Activated CD8-positive, alpha-beta memory T cell treated with anti-CD3 and anti-CD28 coated beads, Interleukin-2, amount 50 U/mL, for 48 hours (primary cell): ENCODE measurements around the gene BHLHE41.

Experiments
- DNase-seq: peaks from one replicate; pipeline ENCODE4 v3.0.0-alpha.2; 2020

The BHLHE41 gene

GRCh38 chr12:26133521-26133920 is 8.7 kb upstream of the BHLHE41 start:
- DNase-seq = no peak

GRCh38 chr12:26132866-26133265 is 8.0 kb upstream of the BHLHE41 start:
- DNase-seq = no peak

DNA sequence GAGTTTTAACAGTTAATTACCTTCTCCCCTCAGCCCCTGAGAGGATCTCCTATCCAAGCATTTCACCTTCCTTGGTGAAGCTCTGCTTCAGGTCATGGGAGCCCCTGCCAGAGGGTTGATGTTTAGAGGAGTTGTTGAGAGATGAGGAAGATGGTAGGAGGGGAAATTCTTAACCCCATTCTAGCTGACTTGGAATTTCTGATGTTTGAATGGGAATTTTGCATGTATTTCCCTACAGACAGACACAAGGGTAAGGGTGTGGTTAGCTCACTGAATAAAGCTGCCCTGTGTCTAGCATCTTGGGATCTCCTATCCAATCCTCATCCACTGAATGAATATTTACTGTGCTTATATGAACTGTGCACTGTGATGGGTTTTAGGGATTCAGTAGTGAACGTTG is 7.1 kb upstream of the BHLHE41 start:
- no peak for DNase-seq

- no peak for DNase-seq
Observed at GRCh38 chr12:26130728-26131127, 5.9 kb upstream of the BHLHE41 start.

DNA sequence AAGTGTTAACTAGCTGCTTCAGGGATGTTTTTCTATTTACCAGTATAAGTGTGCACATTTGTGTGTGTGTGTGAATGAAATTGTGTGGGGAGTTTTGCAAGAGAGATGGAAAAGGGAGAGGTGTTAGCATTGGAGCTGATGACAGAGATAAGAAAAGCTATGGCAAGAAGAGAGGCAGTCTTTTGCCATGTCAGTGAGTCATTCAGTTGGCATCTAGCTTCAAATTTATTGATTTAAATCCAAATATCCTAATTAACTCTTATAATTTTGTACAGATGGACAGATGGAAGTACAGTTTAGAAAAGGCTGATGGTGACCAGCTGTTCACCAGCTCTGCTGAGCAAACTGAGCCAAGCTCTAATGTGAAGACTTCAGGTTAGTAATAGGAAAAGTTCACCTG is 3.3 kb upstream of the BHLHE41 start:
- DNase-seq = no peak

DNA sequence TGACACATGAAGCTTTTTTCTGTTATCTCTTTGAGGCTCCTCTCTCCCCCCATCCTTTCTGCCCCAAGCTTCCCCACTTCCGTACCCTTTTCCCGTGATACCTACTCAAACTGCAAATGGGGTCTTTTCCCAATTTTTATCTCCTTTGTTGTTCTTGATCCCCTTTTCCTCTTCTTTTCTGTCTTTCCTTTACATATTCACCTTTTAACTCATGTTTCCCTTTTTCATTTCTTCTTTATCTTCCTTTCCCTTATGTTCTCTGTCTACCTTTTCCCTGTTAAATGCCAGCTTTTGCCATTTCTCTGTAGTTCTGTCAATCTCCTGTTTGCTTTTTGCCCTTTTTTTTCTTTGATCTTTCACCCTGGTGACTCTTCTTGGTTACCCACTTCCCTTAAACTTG is 2.6 kb upstream of the BHLHE41 start:
- DNase-seq = no peak

DNA sequence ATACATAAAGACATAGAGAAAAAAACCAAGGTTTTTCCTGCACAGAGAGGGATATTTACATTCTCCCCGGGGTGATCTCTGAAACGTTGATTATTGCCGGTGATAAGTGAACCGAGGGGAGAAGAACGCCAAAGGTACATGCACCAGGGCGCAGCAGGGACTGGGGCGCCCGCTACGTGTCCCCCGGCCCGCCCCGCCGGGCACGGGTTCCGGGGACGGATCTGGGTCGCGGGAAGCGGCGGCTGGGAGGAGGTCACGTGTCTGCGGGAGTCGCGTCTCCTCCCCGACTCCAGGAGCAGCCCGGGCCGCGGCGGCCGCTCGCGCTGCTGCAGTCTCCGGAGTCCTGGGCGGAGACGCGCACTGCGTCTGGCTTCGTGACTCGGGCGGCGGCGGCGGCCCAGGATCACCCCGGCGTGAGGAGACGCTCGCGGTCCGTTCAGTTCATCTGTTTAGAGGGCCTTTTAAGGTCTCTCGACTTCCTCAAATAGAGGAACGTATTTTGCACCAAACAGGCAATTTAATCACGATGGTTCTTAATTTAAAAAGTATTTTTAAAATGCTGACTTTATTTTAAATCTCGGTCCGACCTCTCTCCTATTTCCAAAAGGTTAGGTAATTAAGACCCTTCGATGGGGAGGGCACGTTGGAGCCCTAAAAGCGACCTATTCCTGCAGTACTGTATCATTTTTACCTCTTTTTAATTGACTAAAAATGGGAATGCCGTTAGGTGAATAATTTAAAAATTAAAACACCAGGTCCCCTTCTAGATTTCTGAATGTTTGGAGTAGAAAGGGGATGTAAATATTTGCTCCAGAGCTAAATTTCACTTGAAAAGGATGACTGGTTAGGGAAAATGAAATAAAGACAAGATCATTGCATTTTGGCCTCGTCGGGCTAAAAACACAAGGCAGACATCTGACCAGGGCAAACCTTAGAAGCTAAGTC is 1.8 kb upstream of the BHLHE41 start:
- DNase-seq = peak; percentile 78

DNA sequence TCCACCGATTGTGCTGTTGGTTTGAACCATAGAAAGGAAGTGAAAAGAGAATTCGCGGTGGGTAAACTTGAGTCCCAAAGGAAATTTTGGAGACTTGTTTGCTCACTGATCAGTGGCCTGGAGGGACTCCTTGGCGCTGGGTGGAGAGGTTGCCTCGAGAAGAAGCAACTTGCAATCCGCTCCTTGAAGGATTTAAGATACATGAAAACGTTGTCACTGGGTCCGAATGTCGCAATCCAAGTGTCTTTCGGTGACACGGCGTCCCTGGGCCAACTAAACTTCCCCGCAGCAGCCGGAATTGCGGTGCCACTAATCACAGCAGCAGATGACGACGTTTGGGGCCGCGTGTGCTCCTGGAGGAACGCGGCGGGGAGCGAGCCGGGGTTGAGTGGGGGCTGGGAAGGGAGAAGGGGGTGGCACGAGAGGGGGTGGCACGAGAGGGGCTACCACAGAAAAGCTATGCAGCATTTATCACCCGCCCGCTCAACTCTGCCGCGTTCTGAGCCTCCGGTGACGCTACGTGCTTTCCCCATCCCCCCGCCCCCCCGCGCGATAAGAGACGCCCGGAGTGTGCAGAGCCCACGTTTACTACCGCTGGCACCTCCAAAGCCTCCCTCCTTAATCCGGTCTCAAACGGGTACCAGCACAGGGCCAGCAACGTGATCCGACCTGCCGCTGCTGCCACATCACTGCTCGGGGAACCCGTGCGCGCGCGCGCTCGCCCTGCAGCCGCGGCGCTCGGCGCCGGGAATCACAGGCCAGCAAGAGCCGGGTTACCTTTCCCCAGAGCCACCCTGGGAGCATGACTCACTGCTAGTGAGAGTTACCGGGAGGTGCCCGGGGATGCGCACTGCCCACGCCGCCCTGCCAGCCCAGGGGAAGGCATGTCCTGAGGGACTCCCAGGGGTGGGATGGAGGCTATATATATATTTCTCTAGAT is 833 bp upstream of the BHLHE41 start:
- DNase-seq = peak; percentile 75

- no peak for DNase-seq
Observed at GRCh38 chr12:26123482-26123980, 1.3 kb downstream of the BHLHE41 start.

- peak; percentile 65 for DNase-seq
Observed at GRCh38 chr12:26122681-26123481, 2.0 kb downstream of the BHLHE41 start.

- peak; percentile 62 for DNase-seq
Observed at GRCh38 chr12:26122061-26122680, 2.7 kb downstream of the BHLHE41 start.

DNA sequence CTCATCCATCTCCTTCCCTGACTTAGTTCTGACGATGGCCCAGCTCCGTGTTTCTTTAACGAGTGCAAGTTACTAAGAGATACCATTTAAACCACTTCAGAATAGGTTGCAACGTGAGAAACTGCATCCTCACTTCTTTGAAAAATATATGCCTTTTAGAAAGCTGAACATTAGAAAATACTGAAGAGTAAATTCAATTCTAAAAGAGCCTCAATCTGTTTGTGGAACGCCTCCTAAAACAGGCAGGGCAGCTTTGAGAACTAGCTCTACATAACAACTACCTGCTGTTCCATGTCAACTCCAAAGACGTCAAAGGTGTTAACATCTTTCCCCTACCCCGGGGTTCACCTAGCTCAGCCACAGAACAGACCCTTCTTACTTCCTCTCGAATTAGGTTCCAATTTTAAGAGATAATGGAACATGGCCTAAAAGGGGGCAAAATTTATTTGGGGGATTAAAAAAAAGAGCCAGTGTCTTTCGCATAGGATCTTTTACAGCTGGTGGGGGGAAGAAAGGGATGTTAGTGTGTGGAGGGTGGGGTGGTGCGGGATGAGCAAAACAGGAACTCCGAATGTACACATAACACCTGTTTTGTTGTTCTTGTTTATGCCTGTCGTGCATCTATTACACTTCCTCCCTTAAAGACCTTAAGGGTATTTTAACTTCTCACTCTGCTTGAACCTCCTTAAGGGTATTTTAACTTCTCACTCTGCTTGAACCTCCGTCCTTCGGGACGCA is 3.3 kb downstream of the BHLHE41 start:
- no peak for DNase-seq

- no peak for DNase-seq
Observed at GRCh38 chr12:26120561-26121274, 4.1 kb downstream of the BHLHE41 start.

- DNase-seq = no peak
Observed at GRCh38 chr12:26119391-26119989, 5.3 kb downstream of the BHLHE41 start.

GRCh38 chr12:26118308-26118707 is 6.5 kb downstream of the BHLHE41 start:
- DNase-seq = no peak

GRCh38 chr12:26116829-26117715 is 7.8 kb downstream of the BHLHE41 start:
- no peak for DNase-seq

DNA sequence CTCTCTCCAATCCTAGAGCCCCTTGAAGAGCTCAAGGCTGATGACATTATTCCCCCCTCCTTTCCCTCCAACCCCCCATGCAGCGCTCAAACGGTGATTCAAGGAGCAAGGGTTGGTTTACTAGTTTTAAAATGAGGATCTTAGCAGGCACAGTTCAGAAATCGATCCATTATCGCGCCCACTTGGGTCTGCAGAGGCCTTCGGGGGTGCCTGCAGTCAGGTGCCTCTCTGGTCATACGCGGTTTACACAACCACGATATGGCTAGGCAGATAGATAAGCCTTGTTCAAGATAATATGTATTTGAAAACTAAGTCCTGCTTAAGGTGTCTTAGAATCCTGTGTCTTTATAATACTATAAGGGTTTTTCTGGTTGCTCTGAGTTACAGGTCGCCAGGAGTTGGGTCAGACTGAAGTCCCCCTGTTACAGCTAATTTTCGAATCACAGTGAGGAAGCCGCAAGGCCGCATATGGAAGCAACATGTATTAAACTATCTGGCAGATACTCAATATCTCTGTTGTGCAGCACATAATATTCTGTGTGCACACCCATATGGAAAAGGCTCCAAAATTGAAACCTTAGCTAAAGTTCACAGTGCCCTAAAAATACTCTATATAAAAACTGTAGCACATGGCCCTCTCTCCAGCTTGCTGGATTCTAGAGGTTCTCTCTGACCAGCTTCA is 10.0 kb downstream of the BHLHE41 start:
- DNase-seq = no peak
